GM10266 (cell line): ENCODE measurements around the gene STK35.
A peak's percentile ranks its signal among the peaks of the same experiment; 100 is the strongest.

ENCODE experiments used
- DNase-seq: peaks from one replicate; pipeline ENCODE4 v3.0.0; 2012; ENCODE audit errors: extremely low spot score
- TF ChIP-seq, protein P1 (sequence below): IDR thresholded peaks from 2 replicates; pipeline ENCODE4 v1.5.1; 2012; ENCODE audit warnings: mild to moderate bottlenecking, low read depth; ENCODE audit not compliant: control insufficient read depth, insufficient read depth; ENCODE audit errors: missing control alignments

Gene STK35

DNA sequence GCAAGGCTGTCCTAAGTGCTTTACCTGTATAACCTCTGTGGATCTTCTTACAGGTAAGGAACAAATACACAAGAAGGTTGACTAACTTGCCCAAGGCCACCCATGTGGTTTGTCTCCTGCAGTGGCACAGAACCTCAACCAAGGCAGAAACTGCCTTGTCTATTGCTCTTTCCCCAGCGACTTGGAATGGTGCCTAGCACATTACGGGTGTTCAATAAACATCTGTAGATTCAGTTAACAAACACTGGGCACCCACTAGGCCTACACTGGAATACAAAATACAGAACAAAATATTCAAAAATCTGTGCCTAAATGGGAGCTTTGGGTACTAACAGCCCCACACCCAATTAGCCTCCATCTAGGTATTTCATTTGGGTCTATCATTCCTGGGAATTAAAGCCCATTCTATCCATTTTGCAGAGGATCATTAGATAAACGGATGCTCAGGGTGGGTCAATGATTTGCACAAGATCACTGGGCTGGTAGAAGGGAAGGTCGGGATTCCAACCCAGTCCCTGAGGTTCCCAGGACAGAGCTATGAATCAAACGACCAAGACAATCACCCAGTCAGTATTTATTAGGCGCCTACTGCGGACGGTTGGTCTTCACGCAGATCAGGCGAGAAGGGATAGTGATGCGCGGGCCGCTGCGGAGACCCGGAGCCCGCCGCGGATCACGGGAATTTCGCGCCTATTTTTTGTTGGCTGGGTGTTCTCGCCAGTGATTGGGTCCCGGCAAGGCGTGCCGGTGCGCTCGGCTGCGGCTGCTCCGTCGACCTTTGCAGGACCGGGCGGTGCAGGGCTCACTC, at the start of gene STK35:
STK35 (plus strand) TSS at position 771 of the 808 bp plus-strand sequence. CDS start 55 bp downstream, outside the sequence.
- DNase-seq, result peak; percentile 79
- TF ChIP-seq, protein P1, sequence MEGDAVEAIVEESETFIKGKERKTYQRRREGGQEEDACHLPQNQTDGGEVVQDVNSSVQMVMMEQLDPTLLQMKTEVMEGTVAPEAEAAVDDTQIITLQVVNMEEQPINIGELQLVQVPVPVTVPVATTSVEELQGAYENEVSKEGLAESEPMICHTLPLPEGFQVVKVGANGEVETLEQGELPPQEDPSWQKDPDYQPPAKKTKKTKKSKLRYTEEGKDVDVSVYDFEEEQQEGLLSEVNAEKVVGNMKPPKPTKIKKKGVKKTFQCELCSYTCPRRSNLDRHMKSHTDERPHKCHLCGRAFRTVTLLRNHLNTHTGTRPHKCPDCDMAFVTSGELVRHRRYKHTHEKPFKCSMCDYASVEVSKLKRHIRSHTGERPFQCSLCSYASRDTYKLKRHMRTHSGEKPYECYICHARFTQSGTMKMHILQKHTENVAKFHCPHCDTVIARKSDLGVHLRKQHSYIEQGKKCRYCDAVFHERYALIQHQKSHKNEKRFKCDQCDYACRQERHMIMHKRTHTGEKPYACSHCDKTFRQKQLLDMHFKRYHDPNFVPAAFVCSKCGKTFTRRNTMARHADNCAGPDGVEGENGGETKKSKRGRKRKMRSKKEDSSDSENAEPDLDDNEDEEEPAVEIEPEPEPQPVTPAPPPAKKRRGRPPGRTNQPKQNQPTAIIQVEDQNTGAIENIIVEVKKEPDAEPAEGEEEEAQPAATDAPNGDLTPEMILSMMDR, result no peak

DNA sequence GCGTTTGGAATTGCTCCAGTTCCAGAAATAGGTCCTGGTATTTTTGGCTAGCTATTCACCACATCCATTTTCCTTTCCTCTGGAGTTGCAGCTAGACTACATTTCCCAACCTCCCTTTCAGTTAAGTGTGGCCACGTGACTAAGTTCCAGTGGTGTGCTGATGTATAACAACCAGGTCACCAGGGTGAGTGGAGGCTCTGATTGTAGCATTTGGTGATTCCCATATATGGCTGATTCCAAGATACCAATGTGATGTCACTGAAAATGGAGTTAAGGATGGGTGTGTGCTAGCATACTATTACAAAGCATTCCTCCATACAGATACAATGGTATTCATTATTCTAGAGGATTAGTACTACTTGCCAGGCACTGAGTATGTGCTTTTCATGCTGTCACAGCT, 49.7 kb upstream of the STK35 start:
- TF ChIP-seq, protein P1, result no peak
- no peak for DNase-seq

DNA sequence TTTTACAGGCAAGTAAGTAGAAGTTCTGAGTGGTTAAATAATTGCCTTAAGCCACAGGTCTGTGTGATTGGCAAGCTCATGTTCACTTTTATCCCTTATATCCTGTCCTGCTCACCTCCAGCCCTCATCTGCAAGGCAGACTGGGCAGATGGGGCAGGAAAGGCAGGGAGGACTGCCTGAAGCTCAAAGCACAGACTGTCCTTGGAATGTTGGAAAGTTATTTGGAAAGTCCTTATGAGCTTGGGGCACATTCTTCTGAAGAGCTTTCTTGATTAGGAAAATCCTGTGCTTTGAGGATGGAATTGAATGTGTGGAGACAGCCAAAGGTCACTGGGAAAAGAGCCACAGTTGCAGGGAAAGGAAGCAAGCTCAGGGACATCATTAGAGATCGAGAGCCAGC, 48.9 kb upstream of the STK35 start:
- TF ChIP-seq, protein P1, result no peak

DNA sequence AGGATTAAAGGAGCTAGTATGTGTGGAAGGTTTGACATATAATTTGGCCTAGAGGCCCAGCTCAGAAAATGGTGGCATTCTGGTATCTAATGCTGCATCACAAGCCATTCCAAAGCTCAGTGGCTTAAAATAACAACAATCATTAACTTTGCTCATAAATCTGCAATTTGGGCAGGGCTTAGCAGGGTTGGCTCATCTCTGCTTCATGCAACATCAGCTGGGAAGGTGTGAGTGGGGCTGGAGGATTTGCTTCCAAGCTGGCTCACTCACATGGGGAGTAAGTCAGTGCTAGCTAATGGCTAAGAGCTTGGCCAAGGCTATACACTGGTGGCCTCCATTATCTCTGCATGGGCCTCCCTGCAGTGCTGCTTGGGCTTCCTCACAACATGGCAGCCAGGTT, 48.0 kb upstream of the STK35 start:
- DNase-seq, result no peak
- TF ChIP-seq, protein P1, result no peak

More for the DNA sequence above, 48.9 kb upstream of the STK35 start:
- DNase-seq, result no peak

DNA sequence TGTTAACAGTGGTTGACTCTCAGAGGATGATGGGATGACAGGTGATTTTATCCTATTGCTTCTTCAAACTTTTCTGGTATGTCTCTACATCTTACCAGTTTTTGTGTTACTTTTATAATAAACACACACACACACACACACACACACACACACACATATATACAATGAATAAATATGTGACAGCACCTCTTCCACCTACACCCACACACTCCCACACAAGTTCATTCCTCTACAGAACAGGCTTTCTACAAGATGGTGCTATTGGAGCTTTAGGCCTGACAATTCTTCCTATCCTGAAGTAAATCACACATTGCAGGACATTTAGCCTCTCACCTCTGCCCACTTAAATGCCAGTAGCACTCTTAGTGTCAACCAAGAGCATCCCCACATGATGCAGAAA, 46.7 kb upstream of the STK35 start:
- no peak for DNase-seq
- TF ChIP-seq, protein P1, result no peak

DNA sequence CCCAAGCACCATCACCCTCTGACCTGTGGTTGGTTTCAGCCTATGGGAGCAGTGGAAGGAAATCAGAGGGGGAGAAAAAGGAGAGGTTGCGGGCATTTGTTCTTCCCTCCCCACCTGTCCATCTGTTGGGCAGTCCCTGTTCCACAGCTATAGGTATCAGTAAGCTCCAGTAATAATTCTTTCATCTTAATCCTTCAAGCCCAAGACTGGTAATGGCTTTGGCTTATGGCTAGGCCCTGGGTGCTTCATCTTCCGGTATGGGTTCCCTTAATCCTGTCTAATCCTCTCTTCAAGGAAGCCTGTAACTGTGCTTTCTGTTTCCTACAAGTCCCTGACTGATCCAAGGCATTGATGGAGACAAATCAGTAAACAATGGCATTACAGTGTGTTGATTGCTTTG, 42.2 kb upstream of the STK35 start:
- DNase-seq, result no peak
- TF ChIP-seq, protein P1, result no peak

DNA sequence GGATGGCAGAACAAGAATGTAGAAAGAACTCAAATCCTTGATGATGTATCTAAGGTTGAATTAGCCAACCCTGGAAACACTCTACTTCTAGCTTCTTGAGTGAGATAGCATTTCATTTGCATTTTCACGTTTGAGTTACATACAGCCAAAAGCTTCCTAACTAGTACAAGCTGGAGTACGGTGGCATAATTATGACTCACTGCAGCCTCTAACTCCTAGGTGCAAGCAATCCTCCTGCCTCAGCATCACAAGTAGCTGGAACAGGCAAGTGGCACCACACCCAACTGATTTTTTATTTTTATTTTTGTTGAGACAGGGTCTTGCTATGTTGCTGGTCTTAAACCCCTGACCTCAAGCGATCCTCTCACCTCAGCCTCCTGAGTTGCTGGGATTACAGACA, 36.5 kb upstream of the STK35 start:
- DNase-seq, result no peak

More for the DNA sequence above, 36.5 kb upstream of the STK35 start:
- TF ChIP-seq, protein P1, result no peak
